CD14-positive monocyte (primary cell): ENCODE results near the gene ZIM2. TPM values are rescaled to one million over a fixed set of nuclear protein-coding genes. Genes with fewer than 3 reads are reported as not detected.
"Not testable (repeated sequence)": the region's sequence is repeated elsewhere in the genome, so short reads cannot be mapped to it uniquely, and the experiment has no call there.

Source experiments
- DNase-seq, 3 donors: peaks; one replicate each; pipeline ENCODE4 v3.0.0-alpha.2; 2011 to 2022
- H2AFZ ChIP-seq: 2 replicates; pipeline ENCODE4 v1.6.0; 2012; ENCODE audit warnings: mild to moderate bottlenecking, low read depth, low read length, inconsistent platforms; ENCODE audit not compliant: insufficient read depth, poor library complexity, severe bottlenecking
- H3K27ac ChIP-seq, 2 donors: 1 replicate in 1 of 2; 2 replicates in 1 of 2; pipeline ENCODE4 v1.5.1; 2012 to 2013; ENCODE audit warnings: low read length in 2 of 2, control low read depth in 1 of 2, inconsistent platforms in 1 of 2, low read depth in 1 of 2, mild to moderate bottlenecking in 1 of 2
- H3K27me3 ChIP-seq, 2 donors: one replicate each; pipeline versions ENCODE4 v1.6.0 to v1.6.1; 2011 to 2013; ENCODE audit warnings: low read length in 2 of 2; ENCODE audit not compliant: control insufficient read depth in 2 of 2, insufficient read depth in 2 of 2
- H3K36me3 ChIP-seq, 2 donors: replicated peaks in 1 of 2; 1 replicate in 1 of 2; 2 replicates in 1 of 2; pipeline versions ENCODE4 v1.5.1 to v1.6.1; 2012 to 2013; ENCODE audit warnings: low read length in 2 of 2, control low read depth in 1 of 2, inconsistent platforms in 1 of 2, mild to moderate bottlenecking in 1 of 2; ENCODE audit not compliant: insufficient read depth in 2 of 2, control insufficient read depth in 1 of 2
- H3K4me1 ChIP-seq, 2 donors: 1 replicate in 1 of 2; 2 replicates in 1 of 2; pipeline versions ENCODE4 v1.5.1 to v1.6.1; 2012 to 2013; ENCODE audit warnings: low read length in 2 of 2, control low read depth in 1 of 2, inconsistent platforms in 1 of 2, mild to moderate bottlenecking in 1 of 2, moderate library complexity in 1 of 2; ENCODE audit not compliant: insufficient read depth in 2 of 2, control insufficient read depth in 1 of 2
- H3K4me2 ChIP-seq: replicated peaks from 2 replicates; pipeline ENCODE3; 2012; ENCODE audit warnings: low read length, moderate library complexity, mild to moderate bottlenecking; ENCODE audit not compliant: poor library complexity, severe bottlenecking; ENCODE audit errors: extremely low read depth
- H3K4me3 ChIP-seq, 3 experiments: fragments of 200-600 bp in 1 of 3; sonication (generic) in 1 of 3; replicated peaks in 1 of 3; 1 replicate in 2 of 3; 2 replicates in 1 of 3; pipeline ENCODE4 v1.5.1; 2011 to 2013; ENCODE audit warnings: low read length in 3 of 3, mild to moderate bottlenecking in 3 of 3, control low read depth in 2 of 3, low read depth in 2 of 3, inconsistent platforms in 1 of 3, moderate library complexity in 1 of 3
- H3K79me2 ChIP-seq: 2 replicates; pipeline ENCODE4 v1.6.0; 2012; ENCODE audit warnings: mild to moderate bottlenecking, control low read depth, inconsistent platforms, low read length, moderate library complexity; ENCODE audit not compliant: insufficient read depth
- H3K9ac ChIP-seq: 2 replicates; pipeline ENCODE4 v1.6.0; 2017; ENCODE audit warnings: low read length, mild to moderate bottlenecking; ENCODE audit not compliant: insufficient read depth, poor library complexity, severe bottlenecking
- H3K9me3 ChIP-seq, 2 donors: replicated peaks in 1 of 2; 1 replicate in 1 of 2; 2 replicates in 1 of 2; pipeline versions ENCODE4 v1.5.1 to v1.6.1; 2012 to 2013; ENCODE audit warnings: low read length in 2 of 2, control low read depth in 1 of 2; ENCODE audit not compliant: control insufficient read depth in 1 of 2, insufficient read depth in 1 of 2
- H4K20me1 ChIP-seq: 2 replicates; pipeline ENCODE4 v1.6.0; 2012; ENCODE audit warnings: mild to moderate bottlenecking, low read length, control low read depth, moderate library complexity; ENCODE audit not compliant: insufficient read depth
- H3K27ac Mint-ChIP-seq, 7 donors: one replicate each; pipeline ENCODE4 v1.8.0; 2020; ENCODE audit warnings: mild to moderate bottlenecking in 7 of 7, mixed read lengths in 7 of 7, moderate library complexity in 6 of 7, inconsistent platforms in 2 of 7
- H3K27me3 Mint-ChIP-seq, 3 donors: one replicate each; pipeline ENCODE4 v1.8.0; 2021 to 2022; ENCODE audit warnings: low read depth in 3 of 3, mild to moderate bottlenecking in 3 of 3, mixed read lengths in 3 of 3, moderate library complexity in 3 of 3, inconsistent platforms in 1 of 3
- H3K36me3 Mint-ChIP-seq, 2 donors: one replicate each; pipeline ENCODE4 v1.8.0; 2020; ENCODE audit warnings: mixed read lengths in 2 of 2, inconsistent platforms in 1 of 2, mild to moderate bottlenecking in 1 of 2
- H3K4me1 Mint-ChIP-seq: one replicate; pipeline ENCODE4 v1.8.0; 2020; ENCODE audit warnings: mild to moderate bottlenecking, mixed read lengths
- H3K4me3 Mint-ChIP-seq, 2 donors: one replicate each; pipeline ENCODE4 v1.8.0; 2020; ENCODE audit warnings: mild to moderate bottlenecking in 2 of 2, mixed read lengths in 2 of 2, moderate library complexity in 1 of 2
- H3K9me3 Mint-ChIP-seq, 7 donors: one replicate each; pipeline ENCODE4 v1.8.0; 2020 to 2022; ENCODE audit warnings: mixed read lengths in 7 of 7, mild to moderate bottlenecking in 6 of 7, moderate library complexity in 6 of 7, inconsistent platforms in 2 of 7
- WGBS: methylation state at CpG from one replicate; pipeline ENCODE4 v1.1.5; 2013; ENCODE audit warnings: missing lambda C conversion rate; ENCODE audit not compliant: insufficient coverage; 5-methylcytosine and 5-hydroxymethylcytosine counted together
- intact Hi-C, 2 donors: fragments of 100-400 bp; cut with micrococcal nuclease; formaldehyde crosslinking; loops; one replicate each; pipeline versions ENCODE4 v1.15.0 to v1.15.1; 2023
- polyA plus RNA-seq, 3 donors: library from polyadenylated mRNA; depleted of rRNA in 1 of 3; unstranded in 2 of 3; stranded (reverse) in 1 of 3; fragments of 300-500 nt in 2 of 3; fragments of >200 nt in 1 of 3; fragmentation: Illumina TruSeq in 2 of 3; gene quantifications; 1 replicate in 2 of 3; 2 replicates in 1 of 3; pipeline ENCODE4 v1.2.3, GENCODE V29; 2012 to 2021
- TF ChIP-seq, protein P1 (sequence below): fragments of 200-600 bp; IDR thresholded peaks from one replicate; pipeline ENCODE4 v1.8.0; 2022; ENCODE audit warnings: antibody characterized with exemption, mild to moderate bottlenecking

Gene ZIM2
- polyA plus RNA-seq, 3 donors = not detected

DNA sequence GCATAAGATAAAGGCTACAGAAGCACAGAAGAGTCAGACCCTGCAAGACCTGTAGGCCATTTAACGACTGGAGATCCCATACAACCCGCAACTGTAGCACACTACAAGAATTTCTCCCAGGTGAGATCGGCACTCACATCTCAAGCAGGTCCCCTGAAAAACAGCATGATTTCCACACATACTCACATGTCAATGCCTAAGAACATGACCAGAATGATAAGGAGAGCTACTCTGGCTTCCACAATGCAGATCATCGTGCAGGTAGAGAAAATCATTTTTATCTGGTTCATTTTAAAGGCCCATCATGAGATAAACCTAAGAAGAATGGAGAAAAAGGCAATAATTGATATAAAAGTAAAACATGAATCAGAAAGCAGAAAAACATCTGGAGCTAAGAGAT is 17.5 kb upstream of the ZIM2 start:
- TF ChIP-seq, protein P1, sequence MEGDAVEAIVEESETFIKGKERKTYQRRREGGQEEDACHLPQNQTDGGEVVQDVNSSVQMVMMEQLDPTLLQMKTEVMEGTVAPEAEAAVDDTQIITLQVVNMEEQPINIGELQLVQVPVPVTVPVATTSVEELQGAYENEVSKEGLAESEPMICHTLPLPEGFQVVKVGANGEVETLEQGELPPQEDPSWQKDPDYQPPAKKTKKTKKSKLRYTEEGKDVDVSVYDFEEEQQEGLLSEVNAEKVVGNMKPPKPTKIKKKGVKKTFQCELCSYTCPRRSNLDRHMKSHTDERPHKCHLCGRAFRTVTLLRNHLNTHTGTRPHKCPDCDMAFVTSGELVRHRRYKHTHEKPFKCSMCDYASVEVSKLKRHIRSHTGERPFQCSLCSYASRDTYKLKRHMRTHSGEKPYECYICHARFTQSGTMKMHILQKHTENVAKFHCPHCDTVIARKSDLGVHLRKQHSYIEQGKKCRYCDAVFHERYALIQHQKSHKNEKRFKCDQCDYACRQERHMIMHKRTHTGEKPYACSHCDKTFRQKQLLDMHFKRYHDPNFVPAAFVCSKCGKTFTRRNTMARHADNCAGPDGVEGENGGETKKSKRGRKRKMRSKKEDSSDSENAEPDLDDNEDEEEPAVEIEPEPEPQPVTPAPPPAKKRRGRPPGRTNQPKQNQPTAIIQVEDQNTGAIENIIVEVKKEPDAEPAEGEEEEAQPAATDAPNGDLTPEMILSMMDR = no peak
- H3K9me3 ChIP-seq = peaks cover 35 to 74% of the 10 kb centered on the region in 2 donors
- WGBS = no CpG with 5 or more reads among the region's 4 CpGs

GRCh38 chr19:56856822-56857221 is 16.3 kb upstream of the ZIM2 start:
- no peaks in the 10 kb centered on the region for H3K4me1 Mint-ChIP-seq
- Histone ChIP-seq H3K4me3 (no peak overlapping the region), H3K79me2 (no peaks in the 10 kb centered on the region), H3K9ac (no peak overlapping the region), H3K27ac (no peak overlapping the region), H3K4me2 (no peak overlapping the region), H3K27me3 (no peaks in the 10 kb centered on the region), H4K20me1 (no peaks in the 10 kb centered on the region), H2AFZ (no peak overlapping the region), H3K36me3 (no peaks in the 10 kb centered on the region), H3K9me3 (peaks cover 32 to 70% of the 10 kb centered on the region in 2 donors), H3K4me1 (no peaks in the 10 kb centered on the region)
- H3K9me3 Mint-ChIP-seq = peaks cover 23 to 53% (median 39%) of the 10 kb centered on the region in 7 donors
- intact Hi-C loops = no loop called here
- WGBS = no CpG with 5 or more reads among the region's 3 CpGs
- TF ChIP-seq, protein P1 = no peak
- DNase-seq = no peak
- no peak overlapping the region for H3K27ac Mint-ChIP-seq
- no peak overlapping the region for H3K4me3 Mint-ChIP-seq
- H3K27me3 Mint-ChIP-seq = peaks cover 0 to 2% (median 0%) of the 10 kb centered on the region in 3 donors
- no peaks in the 10 kb centered on the region for H3K36me3 Mint-ChIP-seq

More for the DNA sequence above, 17.5 kb upstream of the ZIM2 start:
- H3K27ac Mint-ChIP-seq = no peak overlapping the region
- no peaks in the 10 kb centered on the region for H3K36me3 ChIP-seq
- no peak overlapping the region for H2AFZ ChIP-seq
- peaks cover 0 to 2% (median 0%) of the 10 kb centered on the region in 3 donors for H3K27me3 Mint-ChIP-seq
- no peaks in the 10 kb centered on the region for H3K79me2 ChIP-seq
- no peak overlapping the region for H3K27ac ChIP-seq
- no peak overlapping the region for H3K4me3 Mint-ChIP-seq
- no peak overlapping the region for H3K4me2 ChIP-seq
- no peaks in the 10 kb centered on the region for H3K27me3 ChIP-seq
- no peak overlapping the region for H3K4me3 ChIP-seq
- H3K4me1 Mint-ChIP-seq = no peaks in the 10 kb centered on the region
- intact Hi-C loops = no loop called here
- H3K9me3 Mint-ChIP-seq = peaks cover 23 to 57% (median 41%) of the 10 kb centered on the region in 7 donors
- no peaks in the 10 kb centered on the region for H4K20me1 ChIP-seq
- no peak overlapping the region for H3K9ac ChIP-seq
- H3K4me1 ChIP-seq = no peaks in the 10 kb centered on the region
- DNase-seq = no peak
- no peaks in the 10 kb centered on the region for H3K36me3 Mint-ChIP-seq

DNA sequence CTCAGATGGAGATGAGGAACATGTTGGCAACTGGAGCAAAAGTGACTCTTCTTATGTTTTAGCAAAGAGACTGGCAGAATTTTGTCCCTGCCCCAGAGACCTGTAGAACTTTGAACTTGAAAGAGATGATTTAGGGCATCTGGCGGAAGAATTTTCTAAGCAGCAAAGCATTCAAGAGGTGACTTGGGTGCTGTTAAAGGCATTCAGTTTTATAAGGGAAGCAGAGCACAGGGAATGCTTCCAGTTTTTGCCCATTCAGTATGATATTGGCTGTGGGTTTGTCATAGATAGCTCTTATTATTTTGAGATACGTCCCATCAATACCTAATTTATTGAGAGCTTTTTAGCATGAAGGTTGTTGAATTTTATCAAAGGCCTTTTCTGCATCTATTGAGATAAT is 11.8 kb upstream of the ZIM2 start:
- H3K9ac ChIP-seq, H3K36me3 Mint-ChIP-seq, H3K4me3 ChIP-seq, H3K27ac Mint-ChIP-seq, intact Hi-C loops, DNase-seq, H3K27ac ChIP-seq, H3K27me3 Mint-ChIP-seq, H3K4me3 Mint-ChIP-seq, H2AFZ ChIP-seq, H3K27me3 ChIP-seq, H3K4me1 ChIP-seq, H3K36me3 ChIP-seq, H3K79me2 ChIP-seq, H3K4me2 ChIP-seq, H3K4me1 Mint-ChIP-seq, H4K20me1 ChIP-seq: not testable (repeated sequence)
- 100% methylated on average over 1 of the region's 2 CpGs for WGBS
- H3K9me3 Mint-ChIP-seq = peaks cover 28 to 48% (median 37%) of the 10 kb centered on the region in 7 donors
- H3K9me3 ChIP-seq = peaks cover 31 to 71% of the 10 kb centered on the region in 2 donors
